GM12878 (cell line): ENCODE results near the gene COL25A1.
A peak's percentile ranks its signal among the peaks of the same experiment; 100 is the strongest.

ENCODE experiments used
- CREB1 ChIP-seq: IDR thresholded peaks from 2 replicates; pipeline ENCODE4 v1.6.1; 2012; ENCODE audit warnings: low read depth, mild to moderate bottlenecking, inconsistent platforms
- CTCF ChIP-seq, 3 experiments: IDR thresholded peaks in 2 of 3; conservative IDR thresholded peaks in 1 of 3; 2 replicates each; pipeline ENCODE4 v1.5.1; 2011; ENCODE audit warnings: low read depth in 3 of 3, low read length in 3 of 3, mild to moderate bottlenecking in 3 of 3, control low read depth in 2 of 3, moderate library complexity in 2 of 3, inconsistent platforms in 1 of 3, mixed read lengths in 1 of 3; ENCODE audit not compliant: control insufficient read depth in 2 of 3, insufficient read depth in 1 of 3; ENCODE audit errors: extremely low read depth in 1 of 3
- EGR1 ChIP-seq, 2 experiments: IDR thresholded peaks; 1 replicate in 1 of 2; 2 replicates in 1 of 2; pipeline ENCODE4 v1.6.1; 2011 to 2012; ENCODE audit warnings: low read depth in 2 of 2, low read length in 2 of 2, borderline replicate concordance in 1 of 2, mild to moderate bottlenecking in 1 of 2, moderate library complexity in 1 of 2
- POLR2A ChIP-seq: IDR thresholded peaks from 2 replicates; pipeline ENCODE4 v1.6.1; 2011; ENCODE audit warnings: low read depth, mild to moderate bottlenecking, low read length
- POLR2AphosphoS5 ChIP-seq: IDR thresholded peaks from 2 replicates; pipeline ENCODE4 v1.6.1; 2011; ENCODE audit warnings: mild to moderate bottlenecking, low read length, inconsistent platforms
- RAD51 ChIP-seq: fragments of 450-650 bp; IDR thresholded peaks from 2 replicates; pipeline ENCODE4 v1.6.1; 2016; ENCODE audit warnings: moderate library complexity, mild to moderate bottlenecking, inconsistent platforms
- TCF7 ChIP-seq: IDR thresholded peaks from 2 replicates; pipeline ENCODE4 v1.6.1; 2014; ENCODE audit warnings: antibody characterized with exemption, borderline replicate concordance

- no peak for TF ChIP-seq RAD51
- TF ChIP-seq POLR2AphosphoS5 = no peak
- no peak for TF ChIP-seq POLR2A
- TF ChIP-seq TCF7 = no peak
- TF ChIP-seq CTCF (IDR thresholded peaks at IDR 0.05 in 2 of 3, conservative IDR thresholded peaks at IDR 0.05 in 1 of 3; ENCODE audit: control insufficient read depth in 2 of 3, extremely low read depth in 1 of 3, insufficient read depth in 1 of 3, low read depth in 3 of 3, low read length in 3 of 3) = peak; percentile 44 to 51 (median 45); a peak in 5 of 6 replicates
- no peak for TF ChIP-seq CREB1
- TF ChIP-seq EGR1 (IDR thresholded peaks at IDR 0.05; ENCODE audit: borderline replicate concordance in 1 of 2, low read depth in 2 of 2, low read length in 2 of 2) = no peak
Measured at GRCh38 chr4:109332926-109333464, 30.5 kb upstream of the COL25A1 start.
